ENCODE results near the gene TRIM49D1. TPM values are rescaled to one million over a fixed set of nuclear protein-coding genes. Genes with fewer than 3 reads are reported as not detected.
"Not testable (repeated sequence)": the region's sequence is repeated elsewhere in the genome, so short reads cannot be mapped to it uniquely, and the experiment has no call there.

Gene TRIM49D1, protein sequence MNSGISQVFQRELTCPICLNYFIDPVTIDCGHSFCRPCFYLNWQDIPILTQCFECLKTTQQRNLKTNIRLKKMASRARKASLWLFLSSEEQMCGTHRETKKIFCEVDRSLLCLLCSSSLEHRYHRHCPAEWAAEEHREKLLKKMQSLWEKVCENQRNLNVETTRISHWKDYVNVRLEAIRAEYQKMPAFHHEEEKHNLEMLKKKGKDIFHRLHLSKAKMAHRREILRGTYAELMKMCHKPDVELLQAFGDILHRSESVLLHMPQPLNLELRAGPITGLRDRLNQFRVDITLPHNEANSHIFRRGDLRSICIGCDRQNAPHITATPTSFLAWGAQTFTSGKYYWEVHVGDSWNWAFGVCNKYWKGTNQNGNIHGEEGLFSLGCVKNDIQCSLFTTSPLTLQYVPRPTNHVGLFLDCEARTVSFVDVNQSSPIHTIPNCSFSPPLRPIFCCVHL
- total RNA-seq = not detected

DNA sequence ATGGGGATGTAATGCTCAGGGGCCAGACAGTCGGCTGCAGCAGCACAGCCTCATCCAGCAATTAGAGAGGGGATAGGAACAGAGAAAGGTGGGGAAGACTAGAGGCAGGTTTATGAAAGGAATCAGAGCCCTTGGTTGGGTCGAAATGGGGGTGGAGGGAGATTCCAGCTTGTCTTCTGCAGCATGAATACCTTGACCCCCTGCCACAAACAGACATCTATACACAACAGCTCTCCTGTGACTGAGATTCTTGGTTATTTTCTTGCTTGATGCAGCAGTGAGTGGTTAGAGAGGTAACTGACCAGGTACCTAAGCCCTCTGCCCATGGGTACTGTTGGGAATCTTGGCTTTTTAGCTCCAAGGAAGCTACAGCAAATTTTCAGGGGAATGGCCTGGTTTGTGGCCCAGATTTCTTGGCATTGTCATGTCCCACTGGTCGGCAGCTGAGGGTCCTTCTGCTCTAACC lies at the start of gene TRIM49D1:
Gene TRIM49D1, minus strand, starts transcription at position 51 of the 466 bp plus-strand sequence. CDS start 4,535 bp downstream, outside the sequence.
- H3K4me1 Mint-ChIP-seq = no peaks in the 10 kb centered on the region
- ATAC-seq (ENCODE audit: low read depth) = no peak
- POLR2A ChIA-PET = no interaction called here
- no peaks in the 10 kb centered on the region for H3K36me3 Mint-ChIP-seq
- no peak within 1 kb of the TSS for H3K4me3 Mint-ChIP-seq
- H3K27me3 Mint-ChIP-seq = no peaks in the 10 kb centered on the region
- H3K27ac Mint-ChIP-seq = no peak within 1 kb of the TSS
- DNase-seq = no peak
- H3K9me3 Mint-ChIP-seq = no peaks in the 10 kb centered on the region

DNA sequence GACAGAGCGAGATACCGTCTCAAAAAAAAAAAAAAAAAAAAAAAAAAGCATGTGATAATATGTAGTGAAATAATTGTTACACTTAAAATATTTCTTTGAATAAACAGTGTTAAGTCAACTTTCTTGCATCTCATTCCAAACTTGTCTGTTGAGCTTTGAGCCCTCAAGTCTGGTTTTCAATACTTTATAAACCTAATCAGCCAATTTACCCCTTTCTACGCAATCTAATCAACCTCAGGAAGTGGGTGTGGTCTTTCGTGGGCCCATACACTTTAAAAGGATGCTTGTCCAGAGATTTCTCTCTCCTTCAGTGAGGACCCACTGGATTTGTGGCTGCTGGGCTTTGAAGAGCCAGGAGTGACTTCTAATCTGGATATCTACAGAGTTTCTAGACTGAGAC lies 43.7 kb upstream of the TRIM49D1 start, which contains the start of gene TRIM64:
Gene TRIM64, plus strand, starts transcription at position 301 of the 400 bp plus-strand sequence. CDS start 2,467 bp downstream, outside the sequence.
- H3K36me3 Mint-ChIP-seq; POLR2A ChIA-PET; H3K27me3 Mint-ChIP-seq; DNase-seq; H3K9me3 Mint-ChIP-seq; H3K4me3 Mint-ChIP-seq; H3K4me1 Mint-ChIP-seq; H3K27ac Mint-ChIP-seq; ATAC-seq (ENCODE audit: low read depth): not testable (repeated sequence)

- ATAC-seq (ENCODE audit: low read depth); H3K4me3 Mint-ChIP-seq; H3K4me1 Mint-ChIP-seq; H3K27ac Mint-ChIP-seq; POLR2A ChIA-PET; H3K36me3 Mint-ChIP-seq; H3K9me3 Mint-ChIP-seq; H3K27me3 Mint-ChIP-seq; DNase-seq: not testable (repeated sequence)
Observed at GRCh38 chr11:89960833-89961232, 38.8 kb upstream of the TRIM49D1 start.

GRCh38 chr11:89923764-89924163 lies 1.7 kb upstream of the TRIM49D1 start, which contains the start of gene TRIM49D2:
TRIM49D2 (plus strand) TSS chr11:89924064; CDS start chr11:89926762, 2,698 bp downstream.
- H3K9me3 Mint-ChIP-seq; H3K4me1 Mint-ChIP-seq; ATAC-seq (ENCODE audit: low read depth); H3K4me3 Mint-ChIP-seq; H3K36me3 Mint-ChIP-seq; H3K27ac Mint-ChIP-seq; POLR2A ChIA-PET; H3K27me3 Mint-ChIP-seq; DNase-seq: not testable (repeated sequence)

GRCh38 chr11:89900809-89901208 lies 21.2 kb downstream of the TRIM49D1 start:
- POLR2A ChIA-PET; ATAC-seq (ENCODE audit: low read depth); H3K4me3 Mint-ChIP-seq: not testable (repeated sequence)

DNA sequence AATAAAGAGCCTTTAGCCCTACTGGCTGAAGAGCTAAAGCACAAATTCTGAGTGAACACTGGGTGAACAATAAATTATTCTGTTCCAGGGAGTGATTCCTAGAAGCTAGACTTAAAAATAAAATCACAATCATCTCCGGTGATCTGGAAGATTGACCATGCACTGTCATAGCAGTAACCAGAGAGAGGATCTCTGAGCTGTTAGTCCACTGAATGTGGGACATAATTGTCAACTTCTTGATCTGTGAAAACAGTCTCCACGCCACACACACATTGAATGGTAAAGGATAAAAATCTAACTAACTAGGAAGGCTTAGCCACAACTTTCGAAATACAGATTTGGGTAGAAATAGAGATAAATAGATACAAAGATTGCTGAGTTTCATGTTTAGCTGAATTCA lies 28.8 kb downstream of the TRIM49D1 start:
- H3K36me3 Mint-ChIP-seq; H3K27ac Mint-ChIP-seq; H3K27me3 Mint-ChIP-seq; DNase-seq; H3K4me3 Mint-ChIP-seq; H3K9me3 Mint-ChIP-seq; ATAC-seq (ENCODE audit: low read depth); H3K4me1 Mint-ChIP-seq; POLR2A ChIA-PET: not testable (repeated sequence)

More at GRCh38 chr11:89900809-89901208, 21.2 kb downstream of the TRIM49D1 start:
- not testable (repeated sequence) for H3K36me3 Mint-ChIP-seq, H3K27me3 Mint-ChIP-seq, H3K4me1 Mint-ChIP-seq, DNase-seq, H3K9me3 Mint-ChIP-seq, H3K27ac Mint-ChIP-seq

- H3K9me3 Mint-ChIP-seq; H3K4me1 Mint-ChIP-seq; H3K4me3 Mint-ChIP-seq; DNase-seq; ATAC-seq (ENCODE audit: low read depth); H3K36me3 Mint-ChIP-seq; POLR2A ChIA-PET; H3K27me3 Mint-ChIP-seq; H3K27ac Mint-ChIP-seq: not testable (repeated sequence)
Observed at GRCh38 chr11:89877511-89877910, 44.5 kb downstream of the TRIM49D1 start.

DNA sequence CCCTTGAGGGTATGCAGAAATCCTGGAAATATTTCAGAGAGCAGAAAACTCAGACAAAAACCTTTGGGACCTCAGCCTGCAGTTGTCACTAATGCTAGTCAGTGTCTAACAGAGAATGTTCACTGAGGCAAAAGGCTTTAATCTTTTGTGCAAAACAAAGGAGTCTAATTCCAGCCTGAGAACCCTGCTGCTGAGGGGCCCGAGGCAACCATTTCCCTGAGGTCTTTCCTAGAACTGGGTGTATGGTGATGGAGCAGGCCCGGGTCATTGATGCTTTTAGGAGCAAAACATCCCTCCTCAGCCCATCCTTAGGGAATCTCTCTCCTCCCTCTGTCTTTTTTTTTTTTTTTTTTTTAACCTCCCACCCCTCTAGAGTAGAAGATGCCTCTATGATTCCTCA lies 49.5 kb downstream of the TRIM49D1 start:
- ATAC-seq (ENCODE audit: low read depth); H3K4me3 Mint-ChIP-seq; H3K4me1 Mint-ChIP-seq; DNase-seq; H3K36me3 Mint-ChIP-seq; POLR2A ChIA-PET; H3K9me3 Mint-ChIP-seq; H3K27me3 Mint-ChIP-seq; H3K27ac Mint-ChIP-seq: not testable (repeated sequence)

DNA sequence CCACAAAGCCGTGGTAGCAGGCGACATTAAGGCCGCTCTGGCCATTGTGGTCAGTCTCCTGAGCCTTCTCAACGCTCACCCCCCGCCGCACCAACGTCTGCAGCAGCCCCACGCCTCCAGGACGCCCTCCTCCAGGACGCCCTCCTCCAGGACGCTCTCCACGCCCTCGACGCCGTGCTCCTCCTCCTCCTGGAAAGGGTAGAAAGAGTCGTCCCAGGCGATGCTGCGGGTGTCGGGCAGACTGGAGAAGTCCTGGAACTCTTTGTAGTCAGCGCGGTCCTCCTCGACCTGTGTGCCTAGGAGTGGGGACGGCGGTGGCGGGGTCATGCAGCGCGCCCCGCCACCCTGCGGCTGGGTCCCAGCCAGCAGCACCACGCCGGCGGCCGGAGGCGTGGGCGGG lies 56.8 kb downstream of the TRIM49D1 start:
- H3K4me1 Mint-ChIP-seq; H3K36me3 Mint-ChIP-seq; DNase-seq; H3K27me3 Mint-ChIP-seq; ATAC-seq (ENCODE audit: low read depth); POLR2A ChIA-PET; H3K27ac Mint-ChIP-seq; H3K9me3 Mint-ChIP-seq; H3K4me3 Mint-ChIP-seq: not testable (repeated sequence)

DNA sequence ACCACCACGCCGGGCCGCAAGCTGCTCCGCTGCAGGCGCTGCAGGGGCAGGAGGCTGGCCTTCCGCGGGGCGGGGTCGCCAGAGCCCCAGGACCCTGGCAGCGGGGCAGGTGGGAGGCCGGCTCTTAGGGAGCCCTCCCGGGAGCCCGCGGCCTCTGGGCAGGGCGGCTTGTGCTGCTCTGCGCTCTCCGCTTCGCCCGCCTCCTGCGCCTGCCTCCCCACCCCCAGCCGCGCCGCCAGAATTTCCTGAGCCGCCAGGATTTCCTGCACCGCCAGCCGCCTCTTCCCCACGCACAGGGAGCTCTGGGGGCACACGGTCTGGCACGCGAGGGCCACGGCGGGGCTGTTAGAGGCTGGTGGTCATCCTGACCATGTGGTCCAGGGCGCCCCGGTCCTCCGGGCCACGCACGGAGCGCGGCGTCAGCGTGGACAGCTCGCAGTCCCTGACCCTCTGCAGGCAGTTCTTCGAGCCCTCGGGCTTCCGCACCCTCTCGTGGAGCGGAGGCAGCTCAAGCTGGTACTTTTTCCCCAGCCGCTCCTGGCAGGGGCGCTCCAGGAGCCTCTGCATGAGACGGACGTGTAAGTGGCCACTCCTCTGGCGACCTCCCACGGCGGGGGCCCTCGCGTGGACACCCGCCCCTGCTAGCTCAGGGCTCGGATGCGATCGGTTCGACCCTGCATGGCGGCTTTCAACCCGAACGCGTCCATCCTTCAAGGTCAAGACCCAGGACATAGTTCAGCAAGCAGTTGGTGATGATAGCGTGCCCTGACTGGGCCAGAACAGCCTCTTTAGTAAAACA lies 57.9 kb downstream of the TRIM49D1 start:
- peak overlapping the region; percentile 13 for H3K4me3 Mint-ChIP-seq
- H3K9me3 Mint-ChIP-seq; ATAC-seq (ENCODE audit: low read depth); H3K4me1 Mint-ChIP-seq; H3K27ac Mint-ChIP-seq; POLR2A ChIA-PET; DNase-seq; H3K36me3 Mint-ChIP-seq; H3K27me3 Mint-ChIP-seq: not testable (repeated sequence)

Other genes with a start within 250 kb of the TRIM49D1 start
- gene TRIM77, start 211.9 kb downstream of the TRIM49D1 start, total RNA-seq = not detected
- gene TRIM49, start 113.7 kb downstream of the TRIM49D1 start, total RNA-seq = not detected
- not detected for gene TRIM64B, start 43.8 kb downstream of the TRIM49D1 start, total RNA-seq
- not detected for gene TRIM49D2, start 1.8 kb upstream of the TRIM49D1 start, total RNA-seq
- not detected for gene TRIM64, start 43.8 kb upstream of the TRIM49D1 start, total RNA-seq
- gene TRIM49C, start 108.9 kb upstream of the TRIM49D1 start, total RNA-seq = not detected
- gene UBTFL1, start 163.7 kb upstream of the TRIM49D1 start, total RNA-seq = not detected
- not detected for gene NAALAD2, start 212.4 kb upstream of the TRIM49D1 start, total RNA-seq